NCI-H187 treated with DMSO at 0.1 percent for 48 hours (cell line): ENCODE results near the gene SERPINB1.
"Not testable (repeated sequence)": the region's sequence is repeated elsewhere in the genome, so short reads cannot be mapped to it uniquely, and the experiment has no call there.

ENCODE experiments used
- DNase-seq: peaks from one replicate; lab custom pipeline; 2025; lab: John Stamatoyannopoulos, UW

The SERPINB1 gene

GRCh38 chr6:2817903-2818443 is 23.7 kb downstream of the SERPINB1 start:
- DNase-seq: no peak

- DNase-seq: no peak
Observed at GRCh38 chr6:2816158-2816557, 25.5 kb downstream of the SERPINB1 start.

GRCh38 chr6:2812695-2813094 is 29.0 kb downstream of the SERPINB1 start:
- no peak for DNase-seq

GRCh38 chr6:2810092-2810671 is 31.5 kb downstream of the SERPINB1 start:
- DNase-seq: no peak

- DNase-seq: no peak
Observed at GRCh38 chr6:2809015-2809414, 32.6 kb downstream of the SERPINB1 start.

GRCh38 chr6:2807342-2808090 is 34.1 kb downstream of the SERPINB1 start:
- no peak for DNase-seq

- DNase-seq: no peak
Observed at GRCh38 chr6:2806644-2807043, 35.0 kb downstream of the SERPINB1 start.

- no peak for DNase-seq
Observed at GRCh38 chr6:2805031-2805430, 36.6 kb downstream of the SERPINB1 start.

GRCh38 chr6:2804516-2804915 is 37.1 kb downstream of the SERPINB1 start:
- DNase-seq: no peak

- DNase-seq: no peak
Observed at GRCh38 chr6:2803731-2804429, 37.8 kb downstream of the SERPINB1 start.

GRCh38 chr6:2802521-2803060 is 39.1 kb downstream of the SERPINB1 start:
- no peak for DNase-seq

GRCh38 chr6:2801687-2802086 is 40.0 kb downstream of the SERPINB1 start:
- DNase-seq: not testable (repeated sequence)

GRCh38 chr6:2800552-2801316 is 40.9 kb downstream of the SERPINB1 start:
- DNase-seq: no peak

GRCh38 chr6:2799936-2800527 is 41.6 kb downstream of the SERPINB1 start:
- DNase-seq: no peak

- no peak for DNase-seq
Observed at GRCh38 chr6:2798586-2799134, 43.0 kb downstream of the SERPINB1 start.

GRCh38 chr6:2797564-2798031 is 44.1 kb downstream of the SERPINB1 start:
- DNase-seq: no peak

GRCh38 chr6:2796861-2797260 is 44.8 kb downstream of the SERPINB1 start:
- DNase-seq: no peak

GRCh38 chr6:2795956-2796355 is 45.7 kb downstream of the SERPINB1 start:
- no peak for DNase-seq

GRCh38 chr6:2795162-2795561 is 46.5 kb downstream of the SERPINB1 start:
- DNase-seq: no peak

GRCh38 chr6:2794171-2794730 is 47.4 kb downstream of the SERPINB1 start:
- no peak for DNase-seq
